ENCODE results near the gene GLRA1.
"Not testable (repeated sequence)": the region's sequence is repeated elsewhere in the genome, so short reads cannot be mapped to it uniquely, and the experiment has no call there.

Gene GLRA1

GRCh38 chr5:151885138-151885908, 39.3 kb downstream of the GLRA1 start:
- no peak for DNase-seq (ENCODE audit: low spot score)

DNA sequence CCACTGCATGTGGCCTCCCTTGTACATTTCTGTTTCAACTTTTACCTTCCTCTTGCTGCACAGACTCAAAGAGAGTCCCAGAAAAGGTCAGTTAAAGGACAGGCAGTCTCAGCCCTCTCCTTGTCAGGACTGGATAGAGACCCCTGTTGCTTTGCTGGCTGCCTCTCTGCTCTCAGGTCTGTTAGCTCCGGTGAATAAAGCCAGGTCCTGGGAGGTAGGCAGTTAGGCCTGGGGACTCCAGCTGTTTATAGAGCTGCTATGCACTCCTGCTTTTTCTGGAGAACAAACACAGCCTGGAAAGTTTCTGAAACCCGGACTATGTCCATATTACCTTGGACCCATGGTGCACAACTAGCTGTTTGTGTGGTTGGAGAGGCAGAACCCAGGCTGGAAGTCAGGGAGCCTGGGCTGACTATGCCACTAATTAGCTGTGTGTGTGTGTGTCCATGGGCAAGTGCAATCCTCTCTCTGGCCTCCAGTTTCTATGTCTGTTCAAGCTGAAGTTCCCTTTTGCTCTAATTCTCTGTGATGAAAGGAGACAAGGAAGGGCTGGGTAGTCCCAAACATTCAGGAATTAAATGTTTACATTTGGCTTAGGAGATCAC, 42.9 kb downstream of the GLRA1 start:
- no peak for DNase-seq (ENCODE audit: low spot score)

DNA sequence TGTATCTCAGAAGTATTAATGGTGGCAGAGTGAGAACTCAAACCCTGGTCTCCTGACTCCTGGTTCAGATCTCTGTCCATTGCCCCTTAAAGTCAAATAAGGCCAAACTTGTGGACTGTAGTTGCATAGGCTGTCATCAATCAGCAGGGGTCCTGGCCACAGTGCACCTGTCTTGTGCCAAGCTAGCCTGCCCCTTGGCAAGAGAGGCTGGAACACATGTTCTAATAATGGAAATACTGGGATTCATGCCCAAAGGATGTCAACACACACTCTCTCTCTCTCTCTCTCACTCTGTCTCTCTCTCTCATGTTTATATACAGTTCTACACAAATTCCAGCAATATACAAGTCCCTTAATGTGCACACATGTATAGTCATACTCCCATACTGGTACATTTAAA, 44.3 kb downstream of the GLRA1 start:
- DNase-seq (ENCODE audit: low spot score): no peak

DNA sequence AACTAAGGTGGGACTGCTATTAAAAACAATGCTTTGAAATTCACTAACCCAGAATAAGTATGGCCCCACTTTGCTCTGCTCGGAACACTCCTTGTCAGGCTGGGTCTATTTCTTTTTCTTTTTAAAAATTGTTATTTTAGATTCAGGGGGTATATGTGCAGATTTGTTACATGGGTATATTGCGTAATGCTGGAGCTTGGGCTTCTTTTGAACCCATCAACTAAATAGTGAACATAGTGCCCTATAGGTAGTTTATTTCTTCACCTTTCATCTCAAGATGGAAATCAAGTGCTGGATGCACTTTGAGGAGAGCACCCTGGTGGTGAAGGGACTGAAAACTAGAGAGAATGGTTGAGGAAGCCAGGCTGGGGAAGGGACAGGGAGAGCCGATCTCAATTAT, 51.0 kb downstream of the GLRA1 start:
- DNase-seq (ENCODE audit: low spot score): no peak

DNA sequence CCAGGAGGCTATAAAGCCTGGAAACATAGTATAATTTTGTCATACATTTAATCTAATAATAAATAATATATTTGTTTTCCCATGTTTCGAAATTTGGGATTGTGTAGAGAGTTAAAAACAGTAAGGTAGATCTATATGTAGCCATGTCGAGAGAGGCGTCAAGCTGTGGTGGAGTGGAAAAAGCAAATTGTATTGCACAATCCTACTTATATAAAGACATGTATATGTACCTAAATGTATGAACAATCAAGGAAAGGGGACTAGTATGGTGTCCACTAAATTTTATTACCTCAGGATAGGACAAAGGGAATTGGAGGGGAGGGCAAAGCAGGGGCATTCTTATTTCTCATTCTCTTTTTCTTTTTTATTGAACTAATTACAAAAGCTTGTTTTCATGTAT, 52.0 kb downstream of the GLRA1 start:
- DNase-seq (ENCODE audit: low spot score): no peak

- no peak for DNase-seq (ENCODE audit: low spot score)
Measured at GRCh38 chr5:151870820-151871219, 53.8 kb downstream of the GLRA1 start.

DNA sequence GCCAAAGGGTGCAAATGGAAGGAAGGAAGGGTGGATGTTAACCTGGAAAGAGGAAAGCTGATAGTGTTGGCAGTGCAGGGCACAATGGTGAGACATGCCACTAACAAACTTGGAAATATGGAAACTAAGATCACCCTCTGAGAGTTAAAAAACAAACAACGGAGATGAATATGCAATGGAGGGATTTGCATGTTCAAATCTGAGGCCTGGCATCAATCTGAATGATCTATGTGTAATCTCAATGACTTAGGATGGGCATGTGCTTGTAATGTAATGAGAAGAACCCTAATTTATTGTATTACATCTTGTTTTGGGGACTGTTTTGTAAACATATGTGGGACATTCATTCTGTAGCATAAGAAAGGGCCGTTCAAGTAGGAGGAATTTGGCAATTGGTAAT, 54.4 kb downstream of the GLRA1 start:
- DNase-seq (ENCODE audit: low spot score): no peak

DNA sequence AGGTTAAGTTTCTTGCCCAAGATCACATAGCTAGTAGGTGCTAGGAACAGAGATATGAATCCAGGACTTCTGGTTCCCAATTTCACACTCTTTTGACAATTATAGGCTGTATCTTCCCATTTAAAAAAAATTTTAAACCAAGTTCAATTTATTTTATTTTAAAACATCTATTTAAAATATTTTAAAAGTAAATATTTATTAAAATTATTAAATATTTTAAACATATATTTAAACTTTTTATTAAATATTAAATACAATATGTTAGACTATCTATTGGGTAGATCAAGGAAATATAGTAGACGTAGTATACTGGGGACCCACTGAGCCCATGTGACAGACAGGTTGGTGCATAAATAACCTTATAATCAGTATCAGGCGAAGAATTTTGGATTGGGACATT, 54.8 kb downstream of the GLRA1 start:
- no peak for DNase-seq (ENCODE audit: low spot score)

DNA sequence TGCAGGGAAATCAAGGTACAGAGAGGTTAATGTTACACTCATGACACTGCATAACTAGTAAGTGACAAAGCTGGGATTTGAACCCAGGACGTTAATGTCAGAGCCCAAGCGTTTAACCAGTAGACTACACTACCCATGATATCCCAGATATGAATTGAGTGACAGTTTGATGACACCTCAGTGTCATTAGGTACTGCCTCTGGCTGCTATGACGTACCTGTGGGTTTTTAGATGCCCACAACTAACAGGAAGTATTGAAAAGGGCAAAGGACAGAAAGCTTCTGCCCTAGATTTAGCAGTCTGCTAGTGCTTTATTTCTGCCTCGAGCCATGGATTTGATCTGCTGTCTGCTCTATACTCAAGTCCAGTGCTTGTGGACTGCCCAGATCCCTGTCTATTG, 56.2 kb downstream of the GLRA1 start:
- peak; percentile 18 for DNase-seq (ENCODE audit: low spot score)

DNA sequence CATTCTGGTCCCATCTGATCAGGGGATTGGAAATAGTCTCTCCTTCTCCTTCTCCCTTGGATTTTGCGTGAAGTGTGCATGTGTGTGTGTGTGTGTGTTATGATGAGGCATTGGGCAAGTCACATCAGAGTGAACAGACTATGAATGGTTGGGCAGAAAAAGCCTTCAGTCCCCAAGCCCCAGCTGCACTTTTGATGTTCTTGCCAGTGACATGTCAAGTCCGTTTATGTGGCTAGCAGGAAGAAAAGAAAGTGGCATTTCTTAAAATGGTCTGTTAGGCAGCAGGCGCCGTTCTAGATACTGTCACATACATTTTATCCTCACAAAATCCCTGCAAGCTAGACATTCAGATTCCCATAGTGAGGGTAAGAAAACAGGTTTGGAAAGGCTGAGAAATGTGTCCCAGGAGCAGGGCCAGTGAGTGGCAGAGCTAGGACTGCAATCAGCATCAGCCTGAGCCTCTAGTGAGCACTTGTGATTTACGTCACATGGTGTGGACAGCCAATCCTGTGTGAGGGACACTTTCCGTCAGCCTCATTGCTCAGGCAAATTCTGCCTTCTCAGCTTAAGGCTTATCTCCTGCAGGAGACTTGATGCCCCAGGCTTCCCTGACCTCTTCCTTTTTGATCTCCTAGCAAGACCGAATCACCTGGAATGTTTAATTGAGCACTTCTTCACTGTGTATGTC, 60.4 kb downstream of the GLRA1 start:
- DNase-seq (ENCODE audit: low spot score): no peak

DNA sequence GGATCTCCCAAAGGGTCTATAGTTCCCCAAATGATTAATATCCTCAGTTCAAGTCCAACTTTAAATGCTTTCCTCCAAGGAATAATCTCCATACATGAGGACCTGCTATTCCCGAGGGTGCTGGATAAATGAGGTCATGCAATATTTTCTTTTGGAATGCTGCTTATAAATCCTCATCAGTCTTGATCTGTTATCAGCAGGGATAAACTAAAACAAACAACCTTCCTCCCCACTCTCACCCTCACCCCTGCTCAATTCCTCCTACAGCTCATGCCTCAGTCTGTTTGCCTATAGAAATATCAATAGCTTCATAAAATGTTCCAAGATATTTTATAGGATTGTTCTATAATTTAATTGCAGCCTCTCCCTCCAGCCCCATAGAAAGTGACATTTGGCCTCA, 61.1 kb downstream of the GLRA1 start:
- no peak for DNase-seq (ENCODE audit: low spot score)

- DNase-seq (ENCODE audit: low spot score): no peak
Measured at GRCh38 chr5:151862811-151863472, 61.7 kb downstream of the GLRA1 start.

- not testable (repeated sequence) for DNase-seq (ENCODE audit: low spot score)
Measured at GRCh38 chr5:151860867-151861266, 63.8 kb downstream of the GLRA1 start.

- no peak for DNase-seq (ENCODE audit: low spot score)
Measured at GRCh38 chr5:151856861-151857260, 67.8 kb downstream of the GLRA1 start.

DNA sequence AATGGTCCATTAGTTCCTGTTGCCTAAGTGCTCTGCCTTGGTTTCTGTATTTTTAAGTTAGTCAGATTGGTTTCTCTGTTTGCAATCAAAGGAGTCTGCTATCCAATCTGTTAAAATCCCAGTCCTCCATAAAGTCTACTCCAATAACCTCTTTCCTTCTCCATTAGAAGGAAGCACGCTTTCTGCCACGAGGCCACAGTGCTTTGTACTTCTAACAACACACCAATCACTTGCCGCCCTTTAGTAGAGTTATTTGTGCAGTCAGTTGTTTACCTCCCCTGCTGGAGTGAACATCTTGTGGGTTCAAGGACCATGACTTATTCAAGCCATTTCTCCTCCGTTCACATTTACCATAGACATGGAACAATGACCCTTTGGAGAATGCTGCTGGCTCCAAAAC, 69.0 kb downstream of the GLRA1 start:
- no peak for DNase-seq (ENCODE audit: low spot score)

DNA sequence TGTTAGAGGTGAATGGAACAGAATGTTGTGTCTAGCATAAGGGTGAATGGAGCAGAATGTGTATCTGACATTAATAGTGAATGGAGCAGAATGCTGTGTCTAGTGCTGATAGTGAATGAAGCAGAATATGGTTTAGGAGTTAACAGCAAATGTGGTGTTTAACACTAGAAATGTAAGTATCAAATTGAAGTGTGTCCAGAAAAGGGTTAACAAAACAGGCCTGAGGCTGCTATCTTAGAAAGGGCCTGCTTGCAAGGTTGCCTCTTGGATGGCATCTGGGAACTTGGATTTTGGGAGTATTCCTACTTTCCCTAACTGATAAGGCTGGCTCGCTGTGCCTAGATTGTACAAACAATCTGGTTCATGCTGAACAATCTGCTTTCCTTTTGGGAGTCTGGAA, 76.8 kb downstream of the GLRA1 start:
- no peak for DNase-seq (ENCODE audit: low spot score)

DNA sequence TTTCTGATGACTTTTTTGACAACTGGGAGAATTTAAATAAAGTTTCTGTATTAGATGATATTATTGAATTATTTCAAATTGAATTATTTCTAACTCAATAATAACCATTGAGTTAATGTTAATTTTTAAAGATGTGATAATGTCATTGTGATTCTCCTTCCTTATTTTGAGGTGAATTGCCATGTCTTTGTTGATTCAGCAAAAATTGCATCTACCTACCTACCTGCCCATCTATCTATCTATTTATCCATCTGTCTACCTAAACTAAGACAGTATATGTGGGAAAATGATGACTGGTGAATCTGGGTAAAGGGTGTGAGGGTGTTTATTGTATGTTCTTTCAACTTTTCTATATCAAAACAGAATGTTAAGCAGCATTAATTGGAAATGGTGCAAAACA, 77.9 kb downstream of the GLRA1 start:
- DNase-seq (ENCODE audit: low spot score): no peak

DNA sequence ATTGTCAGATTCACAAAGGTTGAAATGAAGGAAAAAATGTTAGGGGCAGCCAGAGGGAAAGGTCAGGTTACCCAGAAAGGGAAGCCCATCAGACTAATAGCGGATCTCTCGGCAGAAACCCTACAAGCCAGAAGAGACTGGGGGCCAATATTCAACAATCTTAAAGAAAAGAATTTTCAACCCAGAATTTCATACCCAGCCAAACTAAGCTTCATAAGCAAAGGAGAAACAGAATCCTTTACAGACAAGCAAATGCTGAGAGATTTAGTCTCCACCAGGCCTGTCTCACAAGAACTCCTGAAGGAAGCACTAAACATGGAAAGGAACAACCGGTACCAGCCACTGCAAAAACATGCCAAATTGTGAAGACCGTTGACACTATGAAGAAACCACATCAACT, 91.8 kb downstream of the GLRA1 start:
- not testable (repeated sequence) for DNase-seq (ENCODE audit: low spot score)

- no peak for DNase-seq (ENCODE audit: low spot score)
Measured at GRCh38 chr5:151829370-151829769, 95.3 kb downstream of the GLRA1 start.

GRCh38 chr5:151825445-151825844, 99.2 kb downstream of the GLRA1 start:
- DNase-seq (ENCODE audit: low spot score): peak; percentile 50

DNA sequence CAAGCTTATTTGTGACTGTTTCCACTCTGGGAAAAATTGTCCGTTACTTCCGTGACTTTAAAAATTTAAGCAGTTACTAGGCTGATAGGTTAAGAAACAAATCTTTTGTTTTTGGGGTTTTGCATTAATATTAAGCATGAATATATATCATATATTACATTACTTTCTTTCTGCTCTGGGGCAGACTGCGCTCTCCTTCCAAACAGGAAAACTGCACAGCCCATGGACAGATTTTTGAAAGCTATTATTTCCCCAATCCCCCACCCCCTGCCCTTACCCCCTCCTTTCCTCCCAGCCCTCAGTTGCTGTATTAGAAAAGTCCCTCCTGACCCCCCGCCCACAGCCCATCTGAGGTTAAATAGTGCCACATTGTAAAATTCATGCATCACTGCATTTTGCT, 102.5 kb downstream of the GLRA1 start:
- no peak for DNase-seq (ENCODE audit: low spot score)

- no peak for DNase-seq (ENCODE audit: low spot score)
Measured at GRCh38 chr5:151820903-151821302, 103.7 kb downstream of the GLRA1 start.

DNA sequence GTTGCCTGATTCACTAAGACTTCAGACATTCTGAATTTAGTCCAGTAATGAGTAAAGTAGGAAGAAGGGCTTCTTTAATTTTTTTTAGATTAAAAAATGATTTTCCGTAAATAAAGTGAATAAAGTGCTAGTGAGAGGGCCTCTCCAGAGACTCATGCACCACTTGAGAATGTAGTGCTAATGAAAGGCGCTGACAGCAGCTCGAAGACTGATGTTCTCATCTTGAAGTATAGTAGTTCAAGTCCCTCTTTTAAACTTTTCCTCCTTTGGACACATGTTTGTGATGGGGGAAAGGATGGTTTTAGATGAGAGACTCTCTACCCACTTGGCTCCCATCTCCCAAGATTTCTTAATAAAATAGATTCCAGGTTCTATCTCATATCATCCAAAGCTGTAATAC, 104.4 kb downstream of the GLRA1 start:
- no peak for DNase-seq (ENCODE audit: low spot score)

Data from CD4-positive, alpha-beta T cell treated with Interleukin-15 for 4 hours (primary cell).